IMR-90 (cell line): Measurements from ENCODE around the gene CLPTM1L.
"Not testable (repeated sequence)": the region's sequence is repeated elsewhere in the genome, so short reads cannot be mapped to it uniquely, and the experiment has no call there.

Source experiments
- BHLHE40 ChIP-seq: fragments of 150-350 bp; IDR thresholded peaks from 2 replicates; pipeline ENCODE4 v1.6.1; 2016; ENCODE audit warnings: mild to moderate bottlenecking, low read depth, low read length
- CEBPB ChIP-seq: IDR thresholded peaks from 2 replicates; pipeline ENCODE4 v1.6.1; 2012; ENCODE audit warnings: low read depth, low read length, improper control_type of control experiment
- MAZ ChIP-seq: IDR thresholded peaks from 2 replicates; pipeline ENCODE4 v1.6.1; 2012; ENCODE audit warnings: low read depth, mild to moderate bottlenecking, low read length, improper control_type of control experiment, moderate library complexity, borderline replicate concordance
- POLR2A ChIP-seq: IDR thresholded peaks from 2 replicates; pipeline ENCODE4 v1.6.1; 2012; ENCODE audit warnings: mild to moderate bottlenecking, low read depth, low read length
- RAD21 ChIP-seq: IDR thresholded peaks from 2 replicates; pipeline ENCODE4 v1.6.1; 2012; ENCODE audit warnings: low read length, improper control_type of control experiment
- RFX5 ChIP-seq: IDR thresholded peaks from 2 replicates; pipeline ENCODE4 v1.8.0; 2012; ENCODE audit warnings: low read depth, mild to moderate bottlenecking, low read length, moderate library complexity
- TF ChIP-seq, protein P1 (sequence below): conservative IDR thresholded peaks from 2 replicates; pipeline ENCODE4 v1.5.1; 2012; ENCODE audit warnings: mild to moderate bottlenecking, low read depth, low read length, improper control_type of control experiment
- TF ChIP-seq, protein P2 (sequence below): fragments of 150-350 bp; IDR thresholded peaks from 2 replicates; pipeline ENCODE4 v1.6.1; 2017; ENCODE audit warnings: mild to moderate bottlenecking, antibody characterized with exemption, low read length, low read depth

DNA sequence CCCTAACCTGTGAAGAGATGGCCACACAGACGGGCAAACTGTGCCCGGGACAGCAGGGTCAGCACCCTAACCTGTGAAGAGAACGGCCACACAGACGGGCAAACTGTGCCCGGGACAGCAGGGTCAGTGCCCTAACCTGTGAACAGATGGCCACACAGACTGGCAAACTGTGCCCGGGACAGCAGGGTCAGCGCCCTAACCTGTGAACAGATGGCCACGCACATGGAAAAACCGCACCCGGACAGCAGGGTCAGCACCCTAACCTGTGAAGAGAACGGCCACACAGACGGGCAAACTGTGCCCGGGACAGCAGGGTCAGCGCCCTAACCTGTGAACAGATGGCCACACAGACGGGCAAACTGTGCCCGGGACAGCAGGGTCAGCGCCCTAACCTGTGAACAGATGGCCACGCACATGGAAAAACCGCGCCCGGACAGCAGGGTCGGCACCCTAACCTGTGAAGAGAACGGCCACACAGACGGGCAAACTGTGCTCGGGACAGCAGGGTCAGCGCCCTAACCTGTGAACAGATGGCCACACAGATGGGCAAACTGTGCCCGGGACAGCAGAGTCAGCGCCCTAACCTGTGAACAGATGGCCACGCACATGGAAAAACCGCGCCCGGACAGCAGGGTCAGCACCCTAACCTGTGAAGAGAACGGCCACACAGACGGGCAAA lies 5.6 kb downstream of the CLPTM1L start:
- TF ChIP-seq RAD21, POLR2A, CEBPB, RFX5, MAZ, BHLHE40: not testable (repeated sequence)
- TF ChIP-seq, protein P1, sequence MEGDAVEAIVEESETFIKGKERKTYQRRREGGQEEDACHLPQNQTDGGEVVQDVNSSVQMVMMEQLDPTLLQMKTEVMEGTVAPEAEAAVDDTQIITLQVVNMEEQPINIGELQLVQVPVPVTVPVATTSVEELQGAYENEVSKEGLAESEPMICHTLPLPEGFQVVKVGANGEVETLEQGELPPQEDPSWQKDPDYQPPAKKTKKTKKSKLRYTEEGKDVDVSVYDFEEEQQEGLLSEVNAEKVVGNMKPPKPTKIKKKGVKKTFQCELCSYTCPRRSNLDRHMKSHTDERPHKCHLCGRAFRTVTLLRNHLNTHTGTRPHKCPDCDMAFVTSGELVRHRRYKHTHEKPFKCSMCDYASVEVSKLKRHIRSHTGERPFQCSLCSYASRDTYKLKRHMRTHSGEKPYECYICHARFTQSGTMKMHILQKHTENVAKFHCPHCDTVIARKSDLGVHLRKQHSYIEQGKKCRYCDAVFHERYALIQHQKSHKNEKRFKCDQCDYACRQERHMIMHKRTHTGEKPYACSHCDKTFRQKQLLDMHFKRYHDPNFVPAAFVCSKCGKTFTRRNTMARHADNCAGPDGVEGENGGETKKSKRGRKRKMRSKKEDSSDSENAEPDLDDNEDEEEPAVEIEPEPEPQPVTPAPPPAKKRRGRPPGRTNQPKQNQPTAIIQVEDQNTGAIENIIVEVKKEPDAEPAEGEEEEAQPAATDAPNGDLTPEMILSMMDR, result not testable (repeated sequence)
- TF ChIP-seq, protein P2, sequence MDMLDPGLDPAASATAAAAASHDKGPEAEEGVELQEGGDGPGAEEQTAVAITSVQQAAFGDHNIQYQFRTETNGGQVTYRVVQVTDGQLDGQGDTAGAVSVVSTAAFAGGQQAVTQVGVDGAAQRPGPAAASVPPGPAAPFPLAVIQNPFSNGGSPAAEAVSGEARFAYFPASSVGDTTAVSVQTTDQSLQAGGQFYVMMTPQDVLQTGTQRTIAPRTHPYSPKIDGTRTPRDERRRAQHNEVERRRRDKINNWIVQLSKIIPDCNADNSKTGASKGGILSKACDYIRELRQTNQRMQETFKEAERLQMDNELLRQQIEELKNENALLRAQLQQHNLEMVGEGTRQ, result not testable (repeated sequence)
